Measurements from ENCODE around the gene PHLPP1. TPM values are rescaled to one million over a fixed set of nuclear protein-coding genes. Genes with fewer than 3 reads are reported as not detected.

The PHLPP1 gene
- polyA plus RNA-seq, 4 donors, result 13.8 to 22.5 (median 16.6) TPM

GRCh38 chr18:62839874-62840713 is 124.8 kb downstream of the PHLPP1 start:
- DNase-seq (ENCODE audit: low read depth in 4 of 4, low spot score in 3 of 4), result no peak

GRCh38 chr18:62841405-62841804 is 126.1 kb downstream of the PHLPP1 start:
- DNase-seq (ENCODE audit: low read depth in 4 of 4, low spot score in 3 of 4), result no peak

- DNase-seq (ENCODE audit: low read depth in 4 of 4, low spot score in 3 of 4), result no peak
These were observed 127.6 kb downstream of the PHLPP1 start for GRCh38 chr18:62842898-62843297.

- DNase-seq (ENCODE audit: low read depth in 4 of 4, low spot score in 3 of 4), result no peak
These were observed 129.7 kb downstream of the PHLPP1 start for GRCh38 chr18:62844850-62845643.

GRCh38 chr18:62846313-62846712 is 131.0 kb downstream of the PHLPP1 start:
- DNase-seq (ENCODE audit: low read depth in 4 of 4, low spot score in 3 of 4), result no peak

GRCh38 chr18:62847081-62847480 is 131.7 kb downstream of the PHLPP1 start:
- DNase-seq (ENCODE audit: low read depth in 4 of 4, low spot score in 3 of 4), result no peak

GRCh38 chr18:62848946-62849345 is 133.6 kb downstream of the PHLPP1 start:
- no peak for DNase-seq (ENCODE audit: low read depth in 4 of 4, low spot score in 3 of 4)

GRCh38 chr18:62850619-62851306 is 135.4 kb downstream of the PHLPP1 start:
- DNase-seq (ENCODE audit: low read depth in 4 of 4, low spot score in 3 of 4), result no peak

- no peak for DNase-seq (ENCODE audit: low read depth in 4 of 4, low spot score in 3 of 4)
These were observed 137.5 kb downstream of the PHLPP1 start for GRCh38 chr18:62852851-62853250.

- no peak for DNase-seq (ENCODE audit: low read depth in 4 of 4, low spot score in 3 of 4)
These were observed 141.0 kb downstream of the PHLPP1 start for GRCh38 chr18:62856294-62856693.

- no peak for DNase-seq (ENCODE audit: low read depth in 4 of 4, low spot score in 3 of 4)
These were observed 142.1 kb downstream of the PHLPP1 start for GRCh38 chr18:62857263-62857976.

GRCh38 chr18:62860062-62860461 is 144.7 kb downstream of the PHLPP1 start:
- no peak for DNase-seq (ENCODE audit: low read depth in 4 of 4, low spot score in 3 of 4)

GRCh38 chr18:62862466-62862865 is 147.1 kb downstream of the PHLPP1 start:
- no peak for DNase-seq (ENCODE audit: low read depth in 4 of 4, low spot score in 3 of 4)

- DNase-seq (ENCODE audit: low read depth in 4 of 4, low spot score in 3 of 4), result no peak
These were observed 148.2 kb downstream of the PHLPP1 start for GRCh38 chr18:62863579-62864001.

- DNase-seq (ENCODE audit: low read depth in 4 of 4, low spot score in 3 of 4), result no peak
These were observed 150.2 kb downstream of the PHLPP1 start for GRCh38 chr18:62865498-62865897.

GRCh38 chr18:62867534-62867933 is 152.2 kb downstream of the PHLPP1 start:
- no peak for DNase-seq (ENCODE audit: low read depth in 4 of 4, low spot score in 3 of 4)

GRCh38 chr18:62868645-62869044 is 153.3 kb downstream of the PHLPP1 start:
- no peak for DNase-seq (ENCODE audit: low read depth in 4 of 4, low spot score in 3 of 4)

GRCh38 chr18:62870643-62871042 is 155.3 kb downstream of the PHLPP1 start:
- DNase-seq (ENCODE audit: low read depth in 4 of 4, low spot score in 3 of 4), result no peak

- DNase-seq (ENCODE audit: low read depth in 4 of 4, low spot score in 3 of 4), result no peak
These were observed 160.0 kb downstream of the PHLPP1 start for GRCh38 chr18:62875323-62875722.

GRCh38 chr18:62876111-62876510 is 160.8 kb downstream of the PHLPP1 start:
- DNase-seq (ENCODE audit: low read depth in 4 of 4, low spot score in 3 of 4), result no peak

- DNase-seq (ENCODE audit: low read depth in 4 of 4, low spot score in 3 of 4), result no peak
These were observed 161.5 kb downstream of the PHLPP1 start for GRCh38 chr18:62876828-62877227.
